Limb (tissue), 2 donors: ENCODE measurements around the gene NCKAP1.
"Not testable (repeated sequence)": the region's sequence is repeated elsewhere in the genome, so short reads cannot be mapped to it uniquely, and the experiment has no call there.

Source experiments
- DNase-seq, 2 donors: peaks; one replicate each; pipeline ENCODE4 v3.0.0-alpha.2; 2016; ENCODE audit errors: extremely low spot score in 2 of 2

The NCKAP1 gene

DNA sequence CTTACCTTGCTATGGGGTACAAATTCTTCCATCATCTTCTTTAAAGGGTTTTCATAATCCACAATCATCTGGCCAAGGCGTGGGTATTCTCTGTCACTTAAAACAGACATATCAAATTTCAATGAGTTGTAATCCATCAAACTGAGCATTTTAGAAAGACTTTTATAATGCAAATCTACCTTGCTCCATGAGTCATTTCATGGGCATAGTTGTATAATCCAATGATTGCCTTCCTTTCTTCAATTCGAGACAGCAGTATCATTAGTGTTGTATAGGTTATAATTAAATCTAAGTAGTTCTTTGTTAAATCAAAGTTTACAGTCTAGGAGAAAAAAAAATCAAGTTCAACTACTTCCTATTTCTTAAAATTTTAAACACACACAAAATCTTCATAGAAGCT is 36.3 kb downstream of the NCKAP1 start:
- no peak for DNase-seq

DNA sequence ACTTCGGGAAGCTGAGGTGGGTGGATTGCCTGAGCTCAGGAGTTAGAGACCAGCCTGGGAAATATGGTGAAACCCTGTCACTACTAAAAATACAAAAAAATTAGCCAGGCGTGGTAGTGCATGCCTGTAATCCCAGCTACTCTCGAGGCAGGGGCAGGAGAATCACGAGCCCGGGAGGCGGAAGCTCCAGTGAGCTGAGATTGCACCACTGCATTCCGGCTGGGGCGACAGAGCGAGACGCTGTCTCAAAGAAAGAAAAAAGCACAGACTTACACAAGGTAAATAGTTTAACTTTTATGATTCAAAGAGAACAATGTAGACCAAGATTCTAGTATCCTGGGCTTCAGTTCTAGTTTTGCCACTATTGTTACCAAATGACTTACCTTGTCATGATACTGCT is 37.4 kb downstream of the NCKAP1 start:
- DNase-seq = no peak

DNA sequence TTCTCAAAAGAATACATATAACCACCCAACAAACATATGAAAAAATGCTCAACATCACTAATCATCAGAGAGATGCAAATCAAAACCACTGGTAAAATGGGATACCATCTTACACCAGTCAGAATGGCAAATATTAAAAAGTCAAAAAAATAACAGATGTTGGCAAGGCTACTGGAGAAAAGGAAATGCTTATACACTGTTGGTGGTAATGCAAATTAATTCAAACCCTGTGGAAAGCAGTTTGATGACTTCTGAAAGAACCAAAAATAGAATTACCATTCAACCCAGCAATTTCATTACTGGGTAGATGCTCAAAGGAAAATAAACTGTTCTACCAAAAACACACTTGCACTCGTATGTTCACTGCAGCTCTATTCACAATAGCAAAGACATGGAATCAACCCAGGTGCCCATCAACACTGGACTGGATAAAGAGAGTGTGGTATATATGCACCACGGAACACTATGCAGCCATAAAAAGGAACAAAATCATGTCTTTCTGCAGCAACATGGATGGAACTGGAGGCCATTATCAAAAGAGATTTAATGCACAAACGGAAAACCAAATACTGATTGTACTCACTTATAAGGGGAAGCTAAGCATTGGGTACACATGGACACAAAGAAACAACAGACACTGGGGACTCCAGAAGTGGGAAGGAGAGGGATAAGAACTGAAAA is 38.8 kb downstream of the NCKAP1 start:
- no peak for DNase-seq

GRCh38 chr2:182994228-182994912 is 43.9 kb downstream of the NCKAP1 start:
- DNase-seq = no peak

- no peak for DNase-seq
Measured at GRCh38 chr2:182982941-182983340, 55.3 kb downstream of the NCKAP1 start.

DNA sequence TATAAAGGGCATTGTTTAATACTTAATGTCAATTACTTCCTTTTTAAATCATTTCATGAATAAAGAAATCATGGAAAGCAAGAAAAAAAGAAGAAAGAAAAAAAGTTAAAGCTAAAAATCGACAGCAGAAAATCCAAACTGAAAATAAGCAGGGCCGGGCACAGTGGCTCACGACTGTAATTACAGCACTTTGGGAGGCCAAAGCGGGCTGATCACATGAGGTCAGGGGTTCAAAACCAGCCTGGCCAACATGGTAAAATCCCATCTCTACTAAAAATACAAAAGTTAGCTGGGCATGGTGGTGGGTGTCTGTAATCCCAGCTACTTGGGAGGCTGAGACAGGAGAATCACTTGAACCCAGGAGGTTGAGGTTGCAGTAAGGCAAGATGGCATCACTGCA is 56.8 kb downstream of the NCKAP1 start:
- DNase-seq = not testable (repeated sequence)

- no peak for DNase-seq
Measured at GRCh38 chr2:182980652-182981051, 57.6 kb downstream of the NCKAP1 start.

DNA sequence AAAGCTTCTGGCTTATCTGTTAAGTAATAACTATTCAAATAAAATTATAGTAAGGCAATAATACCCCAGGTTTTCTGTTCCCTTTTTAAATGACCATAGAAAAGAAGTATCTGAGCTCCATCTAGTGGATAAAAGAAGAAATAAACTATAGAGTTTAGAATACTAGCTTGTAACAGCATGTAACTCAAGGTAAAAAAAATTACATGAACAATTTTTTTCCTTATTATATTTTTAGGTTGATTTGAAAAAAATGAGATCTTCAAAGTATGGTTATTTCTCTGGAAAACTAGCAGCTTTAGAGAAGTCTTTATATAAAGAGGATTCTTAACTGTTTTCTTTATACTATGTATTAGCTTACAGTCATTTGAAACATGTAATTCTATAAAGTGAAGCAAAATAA is 58.1 kb downstream of the NCKAP1 start:
- DNase-seq = peak in 1 of 2 donors; percentile 83

- no peak for DNase-seq
Measured at GRCh38 chr2:182977463-182977862, 60.8 kb downstream of the NCKAP1 start.

DNA sequence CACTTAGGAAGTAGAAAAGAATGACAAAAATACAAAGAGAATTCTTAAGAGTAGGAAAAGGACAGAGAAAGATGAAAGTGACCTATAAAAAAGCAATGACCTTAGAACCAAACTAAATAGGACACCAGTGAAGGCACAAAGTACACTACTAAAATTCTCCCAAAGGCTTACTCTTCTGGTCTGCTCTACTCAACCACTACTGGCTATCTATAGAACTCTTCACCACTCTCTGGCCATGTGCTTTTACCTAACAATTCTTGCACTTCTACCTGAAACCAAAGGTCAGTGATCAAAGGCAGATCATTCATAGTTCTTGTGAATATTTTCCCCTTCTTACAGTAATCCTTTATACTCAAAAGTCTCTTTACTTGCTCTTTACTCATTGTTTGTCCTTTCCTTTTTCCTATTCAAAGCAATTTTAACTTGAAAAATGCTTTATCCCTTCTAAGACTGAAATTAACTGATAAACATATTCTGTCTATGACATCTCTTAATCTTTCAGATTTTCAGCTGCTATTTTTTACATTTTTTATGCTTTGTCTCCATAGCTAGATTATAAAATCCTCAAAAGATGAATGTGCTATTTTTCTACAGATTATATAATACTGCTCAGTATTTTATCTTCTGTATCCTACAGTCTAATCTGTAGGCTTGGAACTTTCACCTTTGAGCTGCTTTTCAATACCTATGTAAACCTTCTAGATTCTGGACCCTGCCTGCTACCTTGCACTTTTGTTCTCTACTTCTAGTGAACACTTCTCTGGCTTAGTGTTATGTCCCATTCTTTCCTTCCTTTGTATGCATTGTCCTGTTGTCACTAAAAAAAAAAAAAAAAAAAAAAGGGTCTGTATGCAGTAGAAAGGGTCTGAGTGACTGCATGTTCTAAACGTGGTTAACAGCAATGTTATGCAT is 64.6 kb downstream of the NCKAP1 start:
- DNase-seq = no peak

- no peak for DNase-seq
Measured at GRCh38 chr2:182972548-182972942, 65.7 kb downstream of the NCKAP1 start.

DNA sequence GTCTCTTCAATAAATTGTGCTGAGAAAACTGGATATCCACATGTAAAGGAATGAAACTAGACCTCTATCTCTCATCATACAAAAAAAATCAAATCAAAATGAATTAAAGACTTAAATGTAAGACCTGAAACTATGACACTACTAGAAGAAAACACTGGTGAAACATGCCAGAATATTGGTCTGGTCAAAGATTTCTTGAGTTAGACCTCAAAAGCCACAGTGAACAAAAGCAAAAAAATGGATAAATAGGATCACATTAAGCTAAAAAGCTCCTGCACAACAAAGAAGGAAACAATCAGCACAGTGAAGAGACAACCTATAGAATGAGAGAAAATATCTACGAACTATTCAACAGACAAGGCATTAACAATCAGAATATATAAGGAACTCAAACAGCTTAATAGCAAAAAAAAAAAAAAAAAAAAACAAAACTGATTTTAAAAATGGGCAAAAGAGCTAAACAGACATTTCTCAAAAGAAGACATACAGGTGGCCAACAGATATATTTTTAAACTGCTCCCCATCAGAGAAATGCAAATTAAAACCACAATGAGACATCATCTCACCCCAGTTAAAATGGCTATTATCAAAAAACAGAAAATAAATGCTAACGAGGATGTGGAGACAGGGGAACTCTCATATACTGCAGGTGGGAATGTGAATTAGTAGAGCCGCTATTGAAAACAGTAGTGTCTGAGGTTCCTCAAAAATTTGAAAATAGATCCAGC is 66.3 kb downstream of the NCKAP1 start:
- no peak for DNase-seq

DNA sequence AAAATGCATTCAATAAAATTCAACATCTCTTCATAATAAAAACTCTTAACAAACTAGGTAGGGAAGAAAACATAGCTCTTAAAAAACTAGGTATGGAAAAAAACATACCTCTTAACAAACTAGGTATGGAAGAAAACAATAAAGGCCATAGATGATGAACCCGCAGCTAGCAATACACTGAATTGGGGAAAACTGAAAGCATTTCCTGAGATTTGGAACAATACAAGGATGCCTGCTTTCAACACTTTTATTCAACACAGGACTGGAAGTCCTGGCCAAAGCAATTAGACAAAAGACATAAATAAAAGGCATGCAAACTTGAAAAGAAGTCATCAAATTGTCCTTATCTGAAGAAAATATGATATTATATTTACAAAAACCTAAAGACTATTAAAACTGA is 67.8 kb downstream of the NCKAP1 start:
- DNase-seq = no peak

DNA sequence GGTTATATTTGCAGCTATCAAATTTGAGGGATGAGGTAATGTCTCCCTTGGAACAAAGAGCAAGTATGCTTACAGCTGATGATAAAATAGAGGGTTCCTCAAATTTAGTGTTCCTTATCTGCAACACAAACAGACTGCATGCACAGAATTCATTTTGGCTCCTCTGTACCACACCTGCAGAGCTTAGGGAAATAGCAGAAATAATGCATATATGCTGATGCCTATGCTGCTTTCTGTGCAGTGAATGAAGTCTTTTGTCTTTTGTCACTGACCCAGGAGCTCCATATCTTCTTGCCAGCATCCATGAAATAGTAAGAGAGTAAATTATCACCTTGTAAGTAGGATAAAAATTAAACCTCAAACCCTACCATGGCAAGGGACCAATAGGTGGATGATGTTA is 69.8 kb downstream of the NCKAP1 start:
- no peak for DNase-seq

GRCh38 chr2:182966356-182966755 is 71.9 kb downstream of the NCKAP1 start:
- DNase-seq = not testable (repeated sequence)

DNA sequence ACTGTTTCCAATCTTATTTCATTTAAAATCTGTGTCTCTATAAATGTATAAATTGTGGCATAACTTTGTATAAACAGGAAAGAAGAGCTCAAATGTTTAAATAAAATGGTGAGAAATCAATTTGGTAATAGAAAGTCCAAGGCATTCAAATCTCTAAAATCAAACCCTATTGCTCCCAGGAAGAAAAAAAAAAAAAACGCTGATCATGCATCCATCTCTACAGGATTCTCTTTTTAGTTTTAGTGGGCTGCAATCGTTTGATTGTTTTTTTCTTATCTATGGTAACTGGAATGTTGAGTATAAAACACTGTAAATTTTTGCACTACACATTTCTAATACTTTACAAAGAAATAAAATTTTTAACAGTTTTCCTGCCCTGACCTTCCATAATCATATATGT is 75.6 kb downstream of the NCKAP1 start:
- no peak for DNase-seq

GRCh38 chr2:182960869-182961268 is 77.4 kb downstream of the NCKAP1 start:
- DNase-seq = not testable (repeated sequence)

- no peak for DNase-seq
Measured at GRCh38 chr2:182954789-182955188, 83.5 kb downstream of the NCKAP1 start.

DNA sequence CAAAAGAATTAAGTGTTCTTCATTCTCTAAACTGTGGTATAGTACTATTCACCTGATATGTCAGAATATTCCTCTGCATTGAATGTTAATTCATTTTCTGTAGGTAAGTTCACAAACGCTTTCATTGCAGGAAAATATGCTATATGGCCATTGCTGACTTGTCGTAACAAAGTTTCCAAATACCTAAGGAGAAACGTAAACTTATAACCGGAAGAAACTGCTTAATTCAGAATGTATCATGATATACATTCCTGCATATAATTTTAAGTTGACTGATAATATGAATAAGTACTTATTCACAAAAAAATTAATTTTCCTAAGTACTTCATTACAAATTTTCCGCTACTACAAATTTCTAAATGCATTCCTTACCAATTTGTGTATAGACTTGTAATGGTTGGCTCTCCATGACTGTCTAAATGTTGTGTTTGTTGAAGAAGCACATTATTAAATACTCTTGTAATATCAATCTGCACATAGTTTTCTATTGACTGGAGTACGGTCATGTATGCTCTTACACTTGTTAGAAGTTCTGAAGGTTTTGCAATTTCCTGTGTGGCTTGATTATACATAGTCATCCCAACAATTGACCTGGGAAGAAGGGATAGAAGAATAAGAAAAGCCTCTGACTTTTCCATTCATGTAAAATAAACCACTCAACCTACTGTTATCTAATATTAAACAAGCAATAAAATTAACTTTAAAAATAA is 85.4 kb downstream of the NCKAP1 start:
- DNase-seq = no peak

DNA sequence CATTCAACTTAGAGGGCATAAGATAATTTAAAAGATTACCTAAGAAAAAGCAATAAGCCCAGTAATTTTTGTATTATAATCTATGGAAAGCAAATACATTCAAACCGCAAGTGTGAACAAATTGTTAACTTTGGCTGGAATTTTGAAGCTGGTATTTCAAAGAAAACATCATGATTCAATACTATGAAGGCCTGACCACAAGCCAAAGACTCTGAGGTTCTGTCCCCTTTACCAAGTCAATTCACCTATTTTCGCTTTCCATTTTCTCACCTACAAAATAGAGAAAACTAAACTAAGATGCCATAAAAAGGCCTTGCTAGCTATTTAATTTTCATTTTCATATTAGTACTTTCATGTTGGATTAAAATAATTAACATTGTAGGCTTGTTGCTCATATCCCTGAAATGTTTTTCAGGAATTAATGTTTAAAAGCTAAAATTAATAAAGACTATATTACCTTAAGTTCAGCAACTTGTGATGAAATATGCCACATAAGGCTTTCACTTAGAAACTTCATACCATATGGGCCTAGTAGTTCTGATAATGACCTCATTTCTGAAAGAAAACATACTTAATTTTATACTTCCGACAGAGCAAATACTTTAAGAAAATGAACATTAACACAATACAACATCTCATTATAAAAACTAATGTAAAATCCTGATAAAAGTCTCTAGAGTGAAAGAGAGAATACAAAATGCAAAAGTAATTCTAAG is 86.2 kb downstream of the NCKAP1 start:
- DNase-seq = no peak
